Measurements from ENCODE around the gene OGDHL. TPM values are rescaled to one million over a fixed set of nuclear protein-coding genes. Genes with fewer than 3 reads are reported as not detected.

Gene OGDHL
- total RNA-seq, 1 donor from 2014 or later = 0.30 TPM

GRCh38 chr10:49691588-49691987 lies 70.5 kb downstream of the OGDHL start:
- intact Hi-C loops (cut with DNase I) = no loop called here
- Histone ChIP-seq H3K4me3 (no peak overlapping the region), H3K36me3 (no peaks in the 10 kb centered on the region), H3K9me3 (peaks cover 8% of the 10 kb centered on the region), H3K4me1 (no peaks in the 10 kb centered on the region), H3K27me3 (ENCODE audit: low read depth) (peaks cover 55% of the 10 kb centered on the region), H3K27ac (no peak overlapping the region)
- ATAC-seq = no peak
- no peak for DNase-seq
- TF ChIP-seq, protein P1, sequence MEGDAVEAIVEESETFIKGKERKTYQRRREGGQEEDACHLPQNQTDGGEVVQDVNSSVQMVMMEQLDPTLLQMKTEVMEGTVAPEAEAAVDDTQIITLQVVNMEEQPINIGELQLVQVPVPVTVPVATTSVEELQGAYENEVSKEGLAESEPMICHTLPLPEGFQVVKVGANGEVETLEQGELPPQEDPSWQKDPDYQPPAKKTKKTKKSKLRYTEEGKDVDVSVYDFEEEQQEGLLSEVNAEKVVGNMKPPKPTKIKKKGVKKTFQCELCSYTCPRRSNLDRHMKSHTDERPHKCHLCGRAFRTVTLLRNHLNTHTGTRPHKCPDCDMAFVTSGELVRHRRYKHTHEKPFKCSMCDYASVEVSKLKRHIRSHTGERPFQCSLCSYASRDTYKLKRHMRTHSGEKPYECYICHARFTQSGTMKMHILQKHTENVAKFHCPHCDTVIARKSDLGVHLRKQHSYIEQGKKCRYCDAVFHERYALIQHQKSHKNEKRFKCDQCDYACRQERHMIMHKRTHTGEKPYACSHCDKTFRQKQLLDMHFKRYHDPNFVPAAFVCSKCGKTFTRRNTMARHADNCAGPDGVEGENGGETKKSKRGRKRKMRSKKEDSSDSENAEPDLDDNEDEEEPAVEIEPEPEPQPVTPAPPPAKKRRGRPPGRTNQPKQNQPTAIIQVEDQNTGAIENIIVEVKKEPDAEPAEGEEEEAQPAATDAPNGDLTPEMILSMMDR (IDR thresholded peaks at IDR 0.05) = no peak

DNA sequence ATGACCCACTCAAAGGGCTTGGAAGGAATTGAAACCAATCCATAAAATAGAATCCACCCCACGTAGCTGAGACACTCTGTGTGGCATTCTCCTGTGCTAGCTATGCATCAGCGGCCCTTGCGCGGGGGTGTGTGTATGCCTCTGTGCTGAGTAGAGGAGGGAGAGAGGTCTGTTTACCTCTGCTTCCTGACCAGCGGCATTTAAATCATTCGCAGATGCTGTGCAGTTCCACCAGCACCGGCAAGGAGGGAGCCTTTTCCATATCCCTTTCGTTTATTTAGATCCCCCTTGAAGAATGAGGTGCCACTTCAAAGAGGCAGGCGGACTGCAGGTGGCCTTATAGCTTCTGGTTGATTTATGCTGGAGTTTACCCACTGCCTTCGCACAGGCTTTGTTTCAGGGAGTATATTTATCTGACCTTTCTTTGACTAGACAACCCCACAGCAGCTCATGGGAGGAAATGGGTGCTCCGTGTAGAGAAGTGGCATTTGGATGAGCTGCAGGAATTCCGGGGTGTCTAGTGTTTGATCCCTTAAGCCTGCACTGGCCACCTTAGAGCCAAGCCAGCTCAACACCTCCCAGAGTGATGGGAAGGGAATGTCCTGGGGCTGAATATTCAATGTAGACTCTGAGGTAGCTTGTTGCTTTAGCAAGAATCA lies 71.3 kb downstream of the OGDHL start:
- Histone ChIP-seq H3K9me3 (peaks cover 8% of the 10 kb centered on the region), H3K27ac (no peak overlapping the region), H3K27me3 (ENCODE audit: low read depth) (peaks cover 55% of the 10 kb centered on the region), H3K4me3 (no peak overlapping the region), H3K4me1 (no peaks in the 10 kb centered on the region), H3K36me3 (no peaks in the 10 kb centered on the region)
- intact Hi-C loops (cut with DNase I) = no loop called here
- DNase-seq (no peak), ATAC-seq (no peak)
- TF ChIP-seq, protein P1 (IDR thresholded peaks at IDR 0.05) = no peak

DNA sequence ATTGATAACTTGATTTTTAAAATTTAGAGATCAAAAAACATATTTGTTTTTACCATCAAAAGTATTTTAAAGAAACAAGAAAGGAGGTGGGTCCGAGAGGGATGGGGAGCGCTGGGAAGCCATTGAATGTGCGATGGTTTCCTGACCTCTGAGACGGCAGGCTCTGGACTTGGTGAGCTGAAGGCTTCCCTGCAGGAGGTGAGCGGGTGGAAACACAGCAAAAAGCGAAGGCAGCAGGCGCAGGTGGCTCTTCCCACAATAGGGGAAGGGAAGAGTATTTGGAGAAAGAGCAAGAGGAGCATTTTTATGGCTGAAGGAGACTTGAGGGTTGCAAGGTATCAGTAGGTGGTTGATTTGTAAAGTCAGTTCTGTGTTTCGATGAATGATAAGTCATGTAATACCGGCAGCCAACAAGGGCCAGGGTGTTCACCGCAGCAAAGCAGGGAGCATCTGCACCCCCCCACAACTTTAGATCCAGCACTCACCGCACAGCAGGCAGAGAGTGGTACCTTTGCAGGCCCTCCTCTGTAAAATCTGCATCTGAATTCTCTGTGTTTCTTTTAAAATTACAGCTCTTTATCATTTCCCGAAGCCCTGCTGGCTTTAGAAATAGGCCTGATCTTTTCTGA lies 72.1 kb downstream of the OGDHL start:
- Histone ChIP-seq H3K27me3 (ENCODE audit: low read depth) (peaks cover 55% of the 10 kb centered on the region), H3K27ac (no peak overlapping the region), H3K4me3 (no peak overlapping the region), H3K9me3 (peaks cover 8% of the 10 kb centered on the region), H3K4me1 (no peaks in the 10 kb centered on the region), H3K36me3 (no peaks in the 10 kb centered on the region)
- TF ChIP-seq, protein P1 (IDR thresholded peaks at IDR 0.05) = no peak
- ATAC-seq (no peak), DNase-seq (no peak)
- intact Hi-C loops (cut with DNase I) = no loop called here

DNA sequence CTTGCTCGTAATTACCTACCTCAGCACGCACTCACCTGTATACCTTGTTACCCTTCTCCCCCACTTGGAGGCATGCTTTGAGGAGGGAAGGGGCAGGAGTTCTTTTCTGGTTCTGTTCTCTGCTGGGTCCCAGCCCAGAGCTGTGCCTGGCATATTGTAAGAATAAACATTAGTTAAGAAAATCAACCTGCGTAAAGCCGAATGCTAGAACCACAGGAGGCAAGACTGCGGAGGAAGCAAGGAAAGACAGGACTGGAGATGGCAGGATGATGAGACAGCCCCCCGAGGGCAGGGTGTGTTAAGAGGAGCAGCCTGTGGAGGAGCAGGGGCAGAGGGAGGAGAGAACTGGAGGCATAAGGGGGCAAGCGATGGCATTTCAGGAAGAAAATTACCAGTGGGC lies 73.2 kb downstream of the OGDHL start:
- Histone ChIP-seq H3K27me3 (ENCODE audit: low read depth) (peaks cover 55% of the 10 kb centered on the region), H3K4me1 (no peaks in the 10 kb centered on the region), H3K4me3 (no peak overlapping the region), H3K36me3 (no peaks in the 10 kb centered on the region), H3K27ac (no peak overlapping the region), H3K9me3 (peaks cover 8% of the 10 kb centered on the region)
- intact Hi-C loops (cut with DNase I) = no loop called here
- DNase-seq (no peak), ATAC-seq (no peak)
- TF ChIP-seq, protein P1 (IDR thresholded peaks at IDR 0.05) = no peak

- no peak for ATAC-seq
- Histone ChIP-seq H3K36me3 (no peaks in the 10 kb centered on the region), H3K9me3 (peaks cover 8% of the 10 kb centered on the region), H3K27ac (no peak overlapping the region), H3K4me3 (no peak overlapping the region), H3K4me1 (no peaks in the 10 kb centered on the region), H3K27me3 (ENCODE audit: low read depth) (peaks cover 51% of the 10 kb centered on the region)
- DNase-seq = no peak
- intact Hi-C loops (cut with DNase I) = no loop called here
- TF ChIP-seq, protein P1 (IDR thresholded peaks at IDR 0.05) = no peak
These were observed 73.8 kb downstream of the OGDHL start for GRCh38 chr10:49688261-49688846.

All from lower lobe of right lung (tissue), 2 donors.